ENCODE data around the gene FAM149B1. TPM values are rescaled to one million over a fixed set of nuclear protein-coding genes. Genes with fewer than 3 reads are reported as not detected.
A peak's percentile ranks its signal among the peaks of the same experiment; 100 is the strongest.

Gene FAM149B1
- total RNA-seq, 1 donor from 2014 or later: 29.8 TPM

DNA sequence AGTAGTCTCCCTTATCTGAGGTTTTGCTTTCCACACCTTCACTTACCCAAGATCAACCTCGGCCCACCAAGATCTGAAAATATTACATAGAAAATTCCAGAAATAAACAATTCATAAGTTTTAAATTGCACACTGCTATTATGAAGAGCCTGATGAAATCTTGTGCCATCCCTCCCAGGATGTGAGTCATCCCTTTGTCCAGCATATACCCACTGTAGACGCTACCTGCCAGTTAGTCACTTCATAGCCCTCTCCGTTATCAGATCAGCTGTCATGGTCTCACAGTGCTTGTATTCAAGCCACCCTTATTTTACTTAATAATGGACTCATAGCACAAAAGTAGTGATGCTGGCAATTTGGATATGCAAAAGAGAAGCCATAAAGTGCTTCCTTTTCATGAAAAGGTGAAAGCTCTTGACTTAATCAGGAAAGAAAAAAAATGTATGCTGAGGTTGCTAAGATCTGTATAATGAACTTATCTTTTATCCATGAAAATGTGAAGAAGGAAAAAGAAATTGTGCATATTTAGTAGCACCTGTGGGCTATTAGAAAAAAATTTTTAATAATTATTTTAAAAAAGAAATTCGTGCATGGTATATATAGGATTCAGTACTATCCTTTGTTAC lies 94.3 kb downstream of the FAM149B1 start:
- H3K27ac Mint-ChIP-seq: no peak overlapping the region
- DNase-seq (ENCODE audit: extremely low spot score, unreplicated experiment): no peak
- no peaks in the 10 kb centered on the region for H3K4me1 Mint-ChIP-seq (ENCODE audit: unreplicated experiment)
- H3K9me3 Mint-ChIP-seq: no peaks in the 10 kb centered on the region
- TF ChIP-seq, protein P1, sequence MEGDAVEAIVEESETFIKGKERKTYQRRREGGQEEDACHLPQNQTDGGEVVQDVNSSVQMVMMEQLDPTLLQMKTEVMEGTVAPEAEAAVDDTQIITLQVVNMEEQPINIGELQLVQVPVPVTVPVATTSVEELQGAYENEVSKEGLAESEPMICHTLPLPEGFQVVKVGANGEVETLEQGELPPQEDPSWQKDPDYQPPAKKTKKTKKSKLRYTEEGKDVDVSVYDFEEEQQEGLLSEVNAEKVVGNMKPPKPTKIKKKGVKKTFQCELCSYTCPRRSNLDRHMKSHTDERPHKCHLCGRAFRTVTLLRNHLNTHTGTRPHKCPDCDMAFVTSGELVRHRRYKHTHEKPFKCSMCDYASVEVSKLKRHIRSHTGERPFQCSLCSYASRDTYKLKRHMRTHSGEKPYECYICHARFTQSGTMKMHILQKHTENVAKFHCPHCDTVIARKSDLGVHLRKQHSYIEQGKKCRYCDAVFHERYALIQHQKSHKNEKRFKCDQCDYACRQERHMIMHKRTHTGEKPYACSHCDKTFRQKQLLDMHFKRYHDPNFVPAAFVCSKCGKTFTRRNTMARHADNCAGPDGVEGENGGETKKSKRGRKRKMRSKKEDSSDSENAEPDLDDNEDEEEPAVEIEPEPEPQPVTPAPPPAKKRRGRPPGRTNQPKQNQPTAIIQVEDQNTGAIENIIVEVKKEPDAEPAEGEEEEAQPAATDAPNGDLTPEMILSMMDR (conservative IDR thresholded peaks at IDR 0.05): no peak
- H3K36me3 Mint-ChIP-seq: no peaks in the 10 kb centered on the region
- no peak overlapping the region for H3K4me3 Mint-ChIP-seq
- H3K27me3 Mint-ChIP-seq: no peaks in the 10 kb centered on the region

DNA sequence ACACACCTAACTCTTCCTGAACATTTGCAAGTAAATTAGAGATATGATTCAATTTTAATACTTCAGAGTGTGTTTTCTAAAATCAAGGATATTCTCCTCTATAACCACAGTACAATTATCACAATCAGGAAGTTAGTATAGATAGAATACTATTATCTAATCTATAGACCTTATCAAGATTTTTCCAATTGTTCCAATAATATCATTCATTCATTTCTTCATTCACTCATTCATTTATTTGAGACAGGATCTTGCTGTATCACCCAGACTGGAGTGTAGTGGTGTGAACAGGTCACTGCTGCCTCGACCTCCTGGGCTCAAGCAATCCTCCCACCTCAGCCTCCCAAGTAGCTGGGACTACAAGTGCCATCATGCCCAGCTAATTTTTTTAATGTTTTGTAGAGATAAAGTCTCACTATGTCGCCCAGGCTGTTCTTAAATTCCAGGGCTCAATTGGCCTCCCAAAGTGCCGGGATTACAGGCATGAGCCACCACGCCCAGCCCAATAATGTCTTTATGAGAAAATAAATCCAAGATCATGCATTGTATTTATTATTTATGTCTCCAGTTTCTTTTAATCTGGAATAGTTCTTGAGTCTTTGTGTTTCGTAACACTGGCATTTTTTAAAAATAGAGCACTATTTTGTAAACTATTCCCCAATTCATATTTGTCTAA lies 95.1 kb downstream of the FAM149B1 start:
- no peak overlapping the region for H3K4me3 Mint-ChIP-seq
- no peaks in the 10 kb centered on the region for H3K9me3 Mint-ChIP-seq
- no peaks in the 10 kb centered on the region for H3K27me3 Mint-ChIP-seq
- H3K4me1 Mint-ChIP-seq (ENCODE audit: unreplicated experiment): no peaks in the 10 kb centered on the region
- no peak overlapping the region for H3K27ac Mint-ChIP-seq
- DNase-seq (ENCODE audit: extremely low spot score, unreplicated experiment): no peak
- TF ChIP-seq, protein P1 (conservative IDR thresholded peaks at IDR 0.05): no peak
- H3K36me3 Mint-ChIP-seq: no peaks in the 10 kb centered on the region

DNA sequence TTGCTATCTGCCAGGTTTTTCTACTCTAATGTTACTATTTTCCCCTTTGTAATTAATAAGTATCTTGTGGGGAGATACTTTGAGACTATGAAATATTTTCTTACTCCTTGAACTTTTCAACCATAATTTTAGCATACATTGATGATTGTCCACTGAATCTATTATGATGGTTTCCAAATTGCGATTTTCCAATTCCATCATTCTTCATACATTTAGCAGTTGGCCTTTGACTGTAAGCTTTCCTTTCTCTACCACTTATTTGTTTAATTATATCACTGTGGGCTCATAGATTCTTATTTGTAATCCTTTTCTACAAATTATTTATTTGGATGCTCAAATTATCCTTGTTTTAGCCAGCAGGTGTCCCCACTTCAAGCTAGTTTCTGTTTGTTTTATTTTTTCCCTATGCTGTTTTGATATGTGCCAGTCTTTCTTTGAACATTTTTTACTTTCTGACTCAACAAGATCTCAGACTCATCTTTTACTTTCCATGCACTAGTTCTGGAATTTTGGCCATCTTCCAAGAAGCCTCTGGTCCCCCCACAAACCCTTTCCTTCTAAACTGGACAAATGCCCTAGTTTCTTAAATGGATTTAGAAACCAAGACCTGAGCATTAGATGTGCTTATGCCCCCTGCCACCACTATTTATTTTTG lies 95.9 kb downstream of the FAM149B1 start:
- Mint-ChIP-seq H3K27me3 (no peaks in the 10 kb centered on the region), H3K36me3 (no peaks in the 10 kb centered on the region), H3K4me3 (no peak overlapping the region), H3K9me3 (no peaks in the 10 kb centered on the region), H3K4me1 (ENCODE audit: unreplicated experiment) (no peaks in the 10 kb centered on the region), H3K27ac (no peak overlapping the region)
- no peak for DNase-seq (ENCODE audit: extremely low spot score, unreplicated experiment)
- TF ChIP-seq, protein P1 (conservative IDR thresholded peaks at IDR 0.05): peak; percentile 74

DNA sequence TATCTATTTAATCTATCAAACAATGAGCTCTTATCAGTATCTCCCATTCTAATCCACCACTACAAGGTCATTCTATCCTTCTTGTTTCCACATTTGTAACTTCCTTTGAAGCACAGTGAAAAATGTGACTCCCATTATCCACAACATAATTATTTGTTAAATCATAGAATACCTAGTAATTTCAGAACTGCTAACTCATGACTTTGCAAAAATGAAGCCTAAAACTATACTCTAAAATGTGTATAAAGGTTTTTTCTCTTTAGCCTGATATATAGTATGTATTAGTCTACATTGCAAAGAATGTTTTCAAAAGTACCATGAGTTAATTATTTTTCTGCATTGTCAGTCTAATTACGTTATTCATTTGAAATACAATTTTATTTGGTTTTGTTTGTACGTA lies 96.5 kb downstream of the FAM149B1 start:
- H3K27me3 Mint-ChIP-seq: peaks cover 2% of the 10 kb centered on the region
- no peak for DNase-seq (ENCODE audit: extremely low spot score, unreplicated experiment)
- no peaks in the 10 kb centered on the region for H3K36me3 Mint-ChIP-seq
- no peak overlapping the region for H3K4me3 Mint-ChIP-seq
- no peaks in the 10 kb centered on the region for H3K4me1 Mint-ChIP-seq (ENCODE audit: unreplicated experiment)
- no peaks in the 10 kb centered on the region for H3K9me3 Mint-ChIP-seq
- TF ChIP-seq, protein P1 (conservative IDR thresholded peaks at IDR 0.05): no peak
- H3K27ac Mint-ChIP-seq: no peak overlapping the region

DNA sequence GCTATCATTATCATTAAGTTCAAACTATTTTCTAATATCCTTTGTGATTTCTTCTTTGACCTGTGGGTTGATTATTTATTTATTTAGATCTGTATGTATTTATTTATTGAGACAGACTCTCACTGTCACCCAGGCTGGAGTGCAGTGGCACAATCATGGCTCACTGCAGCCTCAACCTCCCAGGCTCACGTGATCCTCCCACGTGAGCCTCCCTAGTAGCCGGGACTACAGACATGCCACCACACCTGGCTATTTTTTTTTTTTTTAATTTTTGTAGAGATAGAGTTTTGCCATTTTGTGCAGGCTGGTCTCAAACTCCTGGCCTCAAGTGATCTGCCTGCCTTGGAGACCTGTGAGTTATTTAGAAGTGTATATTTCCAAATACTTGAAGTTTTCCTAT lies 113.2 kb downstream of the FAM149B1 start:
- H3K4me3 Mint-ChIP-seq: no peak overlapping the region
- H3K4me1 Mint-ChIP-seq (ENCODE audit: unreplicated experiment): no peaks in the 10 kb centered on the region
- H3K36me3 Mint-ChIP-seq: no peaks in the 10 kb centered on the region
- peaks cover 6% of the 10 kb centered on the region for H3K27me3 Mint-ChIP-seq
- no peaks in the 10 kb centered on the region for H3K9me3 Mint-ChIP-seq
- TF ChIP-seq, protein P1 (conservative IDR thresholded peaks at IDR 0.05): no peak
- no peak overlapping the region for H3K27ac Mint-ChIP-seq
- no peak for DNase-seq (ENCODE audit: extremely low spot score, unreplicated experiment)
